Measurements from ENCODE around the gene ZFYVE16.
"Not testable (repeated sequence)": the region's sequence is repeated elsewhere in the genome, so short reads cannot be mapped to it uniquely, and the experiment has no call there.

Gene ZFYVE16

GRCh38 chr5:80409367-80409966, 1.6 kb downstream of the ZFYVE16 start:
- no peak for DNase-seq (ENCODE audit: low spot score)

- DNase-seq (ENCODE audit: low spot score): no peak
Measured at GRCh38 chr5:80411589-80412219, 3.8 kb downstream of the ZFYVE16 start.

- DNase-seq (ENCODE audit: low spot score): no peak
Measured at GRCh38 chr5:80414113-80414512, 6.2 kb downstream of the ZFYVE16 start.

- no peak for DNase-seq (ENCODE audit: low spot score)
Measured at GRCh38 chr5:80417973-80418372, 10.1 kb downstream of the ZFYVE16 start.

- not testable (repeated sequence) for DNase-seq (ENCODE audit: low spot score)
Measured at GRCh38 chr5:80424365-80424764, 16.5 kb downstream of the ZFYVE16 start.

GRCh38 chr5:80435476-80435875, 27.6 kb downstream of the ZFYVE16 start:
- no peak for DNase-seq (ENCODE audit: low spot score)

- DNase-seq (ENCODE audit: low spot score): no peak
Measured at GRCh38 chr5:80437326-80437725, 29.5 kb downstream of the ZFYVE16 start.

GRCh38 chr5:80438739-80439138, 30.9 kb downstream of the ZFYVE16 start:
- DNase-seq (ENCODE audit: low spot score): no peak

GRCh38 chr5:80439213-80439612, 31.3 kb downstream of the ZFYVE16 start:
- DNase-seq (ENCODE audit: low spot score): no peak

GRCh38 chr5:80442742-80443141, 34.9 kb downstream of the ZFYVE16 start:
- DNase-seq (ENCODE audit: low spot score): no peak

- DNase-seq (ENCODE audit: low spot score): no peak
Measured at GRCh38 chr5:80453366-80453765, 45.5 kb downstream of the ZFYVE16 start.

GRCh38 chr5:80463269-80463668, 55.4 kb downstream of the ZFYVE16 start:
- DNase-seq (ENCODE audit: low spot score): no peak

- DNase-seq (ENCODE audit: low spot score): no peak
Measured at GRCh38 chr5:80466669-80467485, 59.0 kb downstream of the ZFYVE16 start.

GRCh38 chr5:80468131-80468530, 60.3 kb downstream of the ZFYVE16 start:
- DNase-seq (ENCODE audit: low spot score): no peak

GRCh38 chr5:80470631-80471030, 62.8 kb downstream of the ZFYVE16 start:
- not testable (repeated sequence) for DNase-seq (ENCODE audit: low spot score)

- no peak for DNase-seq (ENCODE audit: low spot score)
Measured at GRCh38 chr5:80474929-80475328, 67.1 kb downstream of the ZFYVE16 start.

GRCh38 chr5:80479713-80480112, 71.8 kb downstream of the ZFYVE16 start:
- DNase-seq (ENCODE audit: low spot score): no peak

GRCh38 chr5:80480354-80480753, 72.5 kb downstream of the ZFYVE16 start:
- DNase-seq (ENCODE audit: low spot score): no peak

GRCh38 chr5:80481019-80481893, 73.4 kb downstream of the ZFYVE16 start:
- peak; percentile 18 for DNase-seq (ENCODE audit: low spot score)

GRCh38 chr5:80482578-80482977, 74.7 kb downstream of the ZFYVE16 start:
- no peak for DNase-seq (ENCODE audit: low spot score)

GRCh38 chr5:80483636-80484232, 75.9 kb downstream of the ZFYVE16 start:
- DNase-seq (ENCODE audit: low spot score): no peak

GRCh38 chr5:80487444-80487828, 79.6 kb downstream of the ZFYVE16 start:
- no peak for DNase-seq (ENCODE audit: low spot score)

Measured in hematopoietic multipotent progenitor cell treated with erythropoietin and hydrocortisone succinate and interleukin-3 and kit ligand, for 17 days (in vitro differentiated cells).